ENCODE results near the gene FRMD4A. TPM values are rescaled to one million over a fixed set of nuclear protein-coding genes. Genes with fewer than 3 reads are reported as not detected.

The FRMD4A gene
- total RNA-seq, 2 experiments from 2014 or later: 0.17 TPM; not detected in 1

DNA sequence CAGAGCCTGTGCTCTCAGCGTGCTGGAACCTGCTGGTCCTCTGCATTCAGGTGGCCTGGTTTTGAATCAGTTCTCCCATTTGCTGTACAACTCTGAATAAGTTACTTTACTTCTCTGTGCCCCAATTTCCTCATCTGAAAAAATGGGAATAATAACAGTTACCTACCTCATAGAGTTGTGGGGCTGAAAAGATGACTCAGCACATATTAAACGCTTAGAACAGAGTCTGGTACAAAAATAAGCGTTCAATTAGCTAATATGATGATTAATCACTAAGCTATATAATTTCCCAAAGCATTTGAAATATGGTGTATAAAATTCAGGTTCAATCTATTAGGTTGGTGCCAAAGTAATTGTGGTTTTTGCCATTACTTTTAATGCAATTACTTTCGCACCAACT, 484.8 kb downstream of the FRMD4A start:
- TF ChIP-seq CTCF (conservative IDR thresholded peaks at IDR 0.05; ENCODE audit: low read length) (no peak), EZH2phosphoT487 (IDR thresholded peaks at IDR 0.05; ENCODE audit: borderline replicate concordance, low read depth, low read length) (no peak)

GRCh38 chr10:13844651-13845050, 486.1 kb downstream of the FRMD4A start:
- Histone ChIP-seq H3K9me2 (ENCODE audit: insufficient read depth, low read length) (no peaks in the 10 kb centered on the region), H3K27ac (ENCODE audit: low read depth, low read length, poor library complexity, severe bottlenecking) (no peak overlapping the region), H3K4me1 (ENCODE audit: insufficient read depth, low read length, poor library complexity, severe bottlenecking) (no peaks in the 10 kb centered on the region), H3K4me2 (ENCODE audit: low read length) (no peak overlapping the region), H4K20me1 (ENCODE audit: insufficient read depth, low read length) (no peaks in the 10 kb centered on the region), H3K36me3 (ENCODE audit: insufficient read depth, low read length) (no peaks in the 10 kb centered on the region), H3K9me3 (ENCODE audit: low read length) (no peaks in the 10 kb centered on the region), H3K79me2 (ENCODE audit: insufficient read depth, low read depth, low read length) (no peaks in the 10 kb centered on the region), H2AFZ (ENCODE audit: low read length) (no peak overlapping the region), H3K4me3 (ENCODE audit: low read depth, low read length, poor library complexity, severe bottlenecking) (no peak overlapping the region)
- POLR2A ChIA-PET: no interaction called here
- CTCF ChIA-PET (ENCODE audit: unreplicated experiment): no interaction called here
- DNase-seq (ENCODE audit: low spot score): no peak
- intact Hi-C loops (cut with micrococcal nuclease; ENCODE audit: unreplicated experiment): no loop called here
- no TSS peak for BruUV-seq (replicated peaks)
- TF ChIP-seq CTCF (conservative IDR thresholded peaks at IDR 0.05; ENCODE audit: low read length) (no peak), EZH2phosphoT487 (IDR thresholded peaks at IDR 0.05; ENCODE audit: borderline replicate concordance, low read depth, low read length) (no peak)

More for the DNA sequence above, 484.8 kb downstream of the FRMD4A start:
- no TSS peak for BruUV-seq (replicated peaks)
- Histone ChIP-seq H3K79me2 (ENCODE audit: insufficient read depth, low read depth, low read length) (no peaks in the 10 kb centered on the region), H3K4me2 (ENCODE audit: low read length) (no peak overlapping the region), H3K27ac (ENCODE audit: low read depth, low read length, poor library complexity, severe bottlenecking) (no peak overlapping the region), H2AFZ (ENCODE audit: low read length) (no peak overlapping the region), H3K4me1 (ENCODE audit: insufficient read depth, low read length, poor library complexity, severe bottlenecking) (no peaks in the 10 kb centered on the region), H3K4me3 (ENCODE audit: low read depth, low read length, poor library complexity, severe bottlenecking) (no peak overlapping the region), H3K9me2 (ENCODE audit: insufficient read depth, low read length) (no peaks in the 10 kb centered on the region), H4K20me1 (ENCODE audit: insufficient read depth, low read length) (no peaks in the 10 kb centered on the region), H3K9me3 (ENCODE audit: low read length) (no peaks in the 10 kb centered on the region), H3K36me3 (ENCODE audit: insufficient read depth, low read length) (no peaks in the 10 kb centered on the region)
- intact Hi-C loops (cut with micrococcal nuclease; ENCODE audit: unreplicated experiment): no loop called here
- DNase-seq (ENCODE audit: low spot score): no peak
- POLR2A ChIA-PET: no interaction called here
- CTCF ChIA-PET (ENCODE audit: unreplicated experiment): no interaction called here

DNA sequence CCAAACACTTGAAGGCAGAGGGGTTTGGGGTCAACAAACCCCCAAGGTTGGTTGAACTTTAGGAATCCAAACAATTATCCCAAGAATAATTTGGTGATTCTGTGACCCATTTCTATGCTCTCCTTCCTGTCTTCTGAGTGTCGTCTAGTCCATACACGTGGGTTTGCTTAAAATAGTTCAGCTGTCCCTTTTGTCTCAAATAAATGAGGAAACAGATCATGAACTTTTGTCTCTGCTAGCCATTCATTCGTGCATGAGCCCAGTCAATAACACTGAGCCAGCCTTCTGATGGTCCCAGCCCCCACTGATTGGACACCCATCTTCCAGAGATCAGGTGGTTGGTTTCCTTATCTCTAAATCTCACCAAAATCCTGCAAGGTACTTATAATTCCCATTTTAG, 488.6 kb downstream of the FRMD4A start:
- intact Hi-C loops (cut with micrococcal nuclease; ENCODE audit: unreplicated experiment): no loop called here
- H3K4me1 ChIP-seq (ENCODE audit: insufficient read depth, low read length, poor library complexity, severe bottlenecking): no peaks in the 10 kb centered on the region
- H3K4me2 ChIP-seq (ENCODE audit: low read length): no peak overlapping the region
- H3K9me3 ChIP-seq (ENCODE audit: low read length): no peaks in the 10 kb centered on the region
- DNase-seq (ENCODE audit: low spot score): no peak
- BruUV-seq (replicated peaks): no TSS peak
- H3K79me2 ChIP-seq (ENCODE audit: insufficient read depth, low read depth, low read length): no peaks in the 10 kb centered on the region
- TF ChIP-seq CTCF (conservative IDR thresholded peaks at IDR 0.05; ENCODE audit: low read length) (no peak), EZH2phosphoT487 (IDR thresholded peaks at IDR 0.05; ENCODE audit: borderline replicate concordance, low read depth, low read length) (no peak)
- H3K9me2 ChIP-seq (ENCODE audit: insufficient read depth, low read length): no peaks in the 10 kb centered on the region
- POLR2A ChIA-PET: interaction anchor here (0.8 kb wide), 1 partner anchor 13 kb away, joined by 3 read pairs; no protein-coding TSS in a partner anchor
- H2AFZ ChIP-seq (ENCODE audit: low read length): no peak overlapping the region
- H3K4me3 ChIP-seq (ENCODE audit: low read depth, low read length, poor library complexity, severe bottlenecking): no peak overlapping the region
- H3K27ac ChIP-seq (ENCODE audit: low read depth, low read length, poor library complexity, severe bottlenecking): no peak overlapping the region
- CTCF ChIA-PET (ENCODE audit: unreplicated experiment): no interaction called here
- H3K36me3 ChIP-seq (ENCODE audit: insufficient read depth, low read length): no peaks in the 10 kb centered on the region
- no peaks in the 10 kb centered on the region for H4K20me1 ChIP-seq (ENCODE audit: insufficient read depth, low read length)
